ENCODE results near the gene SPECC1. TPM values are rescaled to one million over a fixed set of nuclear protein-coding genes. Genes with fewer than 3 reads are reported as not detected.

The SPECC1 gene
- total and polyA plus RNA-seq, 2 of the 13 experiments (the other 11 are each of a cell fraction or from before 2014, with no cell fraction given) = 2.3 to 6.9 TPM

DNA sequence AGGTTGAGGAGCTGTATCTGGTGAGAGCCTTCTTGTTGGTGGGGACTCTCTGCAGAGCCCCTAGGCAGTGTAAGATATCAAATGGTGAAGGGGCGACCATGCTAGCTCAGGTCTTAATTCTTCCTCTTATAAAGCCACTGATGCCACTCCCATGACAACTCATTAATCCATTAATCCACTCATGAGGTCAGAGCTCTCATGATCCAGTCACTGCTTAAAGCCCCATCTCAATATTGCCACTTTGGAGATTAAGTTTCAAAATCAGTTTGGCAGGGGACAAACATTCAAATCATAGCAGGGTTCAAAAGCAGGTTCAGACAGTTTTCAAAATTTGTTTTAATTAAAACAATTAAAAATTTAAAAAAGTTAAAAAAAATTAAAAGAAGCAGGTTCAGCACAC lies 13.1 kb upstream of the SPECC1 start:
- no peak for FAIRE-seq
- ChIA-PET POLR2A (no interaction called here), CTCF (ENCODE audit: low intra/inter-chr PET ratio, low total read pairs) (no interaction called here)
- Histone ChIP-seq H3K27me3 (ENCODE audit: control insufficient read depth in 1 of 2, insufficient read depth in 2 of 2, low read length in 2 of 2) (no peaks in the 10 kb centered on the region; a peak in 2 of 5 replicates), H2AFZ (ENCODE audit: low read length) (no peak overlapping the region), H3K36me3 (replicated peaks in 1 of 2; ENCODE audit: control insufficient read depth in 1 of 2, insufficient read depth in 2 of 2, low read length in 2 of 2) (no peaks in the 10 kb centered on the region), H3K4me3 (replicated peaks in 1 of 3; ENCODE audit: insufficient read depth in 1 of 3, low read depth in 2 of 3, low read length in 3 of 3) (no peak overlapping the region), H3K9ac (ENCODE audit: insufficient read depth, low read depth, low read length) (no peak overlapping the region), H4K20me1 (ENCODE audit: insufficient read depth, low read length) (no peaks in the 10 kb centered on the region), H3K9me3 (ENCODE audit: low read length) (no peaks in the 10 kb centered on the region), H3K4me1 (ENCODE audit: insufficient read depth, low read length) (peaks cover 16% of the 10 kb centered on the region), H3K79me2 (ENCODE audit: insufficient read depth, low read length) (no peaks in the 10 kb centered on the region), H3K27ac (ENCODE audit: extremely low read length, insufficient read depth, low read length) (no peak overlapping the region), H3K4me2 (ENCODE audit: low read depth, low read length) (no peak overlapping the region)
- in situ Hi-C loops (cut with HindIII; ENCODE audit: extremely low pct_ligation_motif_present, low pct_unique_long_range_greater_than_20kb) = loop anchor here (10.0 to 25.0 kb wide), 2 partner anchors 109 to 316 kb away; no protein-coding TSS in a partner anchor
- intact Hi-C loops (cut with micrococcal nuclease; ENCODE audit: unreplicated experiment) = no loop called here
- no peak for DNase-seq (ENCODE audit: low spot score)
- BruUV-seq (replicated peaks) = no TSS peak
- no peak for ATAC-seq
- WGBS (ENCODE audit: low lambda C conversion rate) = 0% methylated on average over 1 of the region's 1 CpG
- TF ChIP-seq SRY (CRISPR knock-in tag; IDR thresholded peaks at IDR 0.05) (no peak), ZNF24 (IDR thresholded peaks at IDR 0.05) (no peak), ZMYM2 (CRISPR knock-in tag; IDR thresholded peaks at IDR 0.05) (no peak), NFATC3 (CRISPR knock-in tag; IDR thresholded peaks at IDR 0.05) (no peak), ZNF34 (CRISPR knock-in tag; IDR thresholded peaks at IDR 0.05; ENCODE audit: borderline replicate concordance) (no peak), DBP (CRISPR knock-in tag; IDR thresholded peaks at IDR 0.05; ENCODE audit: not compliant biosample characterization) (no peak), ELF3 (CRISPR knock-in tag; IDR thresholded peaks at IDR 0.05) (no peak), U2AF1 (optimal IDR thresholded peaks at IDR 0.05; ENCODE audit: low read depth, low read length) (no peak), PCBP1 (IDR thresholded peaks at IDR 0.05; ENCODE audit: borderline replicate concordance, low read depth, low read length) (no peak), SNAPC2 (CRISPR knock-in tag; IDR thresholded peaks at IDR 0.05) (no peak), NFE2L2 (IDR thresholded peaks at IDR 0.05; ENCODE audit: low read length) (no peak), NFYC (CRISPR knock-in tag; IDR thresholded peaks at IDR 0.05) (no peak), FOXA3 (CRISPR knock-in tag; IDR thresholded peaks at IDR 0.05) (no peak), ZNF780A (CRISPR knock-in tag; IDR thresholded peaks at IDR 0.05) (no peak), MXD4 (CRISPR knock-in tag; IDR thresholded peaks at IDR 0.05) (no peak), ZKSCAN1 (IDR thresholded peaks at IDR 0.05; ENCODE audit: low read length) (no peak), ZNF275 (CRISPR knock-in tag; IDR thresholded peaks at IDR 0.05; ENCODE audit: borderline replicate concordance) (no peak)
